GM18526 (cell line): ENCODE results near the gene MAP4K1.

ENCODE experiments used
- POLR2A ChIP-seq: IDR thresholded peaks from 3 replicates; pipeline ENCODE4 v1.6.1; 2011; ENCODE audit not compliant: insufficient read length; ENCODE audit errors: extremely low read depth

Gene MAP4K1

GRCh38 chr19:38564981-38565690, 52.6 kb downstream of the MAP4K1 start:
- TF ChIP-seq POLR2A: no peak

- no peak for TF ChIP-seq POLR2A
These were observed 54.3 kb downstream of the MAP4K1 start for GRCh38 chr19:38563475-38563874.

GRCh38 chr19:38562096-38562495, 55.7 kb downstream of the MAP4K1 start:
- TF ChIP-seq POLR2A: no peak

- no peak for TF ChIP-seq POLR2A
These were observed 56.1 kb downstream of the MAP4K1 start for GRCh38 chr19:38561658-38562057.

GRCh38 chr19:38561053-38561606, 56.6 kb downstream of the MAP4K1 start:
- TF ChIP-seq POLR2A: no peak

- no peak for TF ChIP-seq POLR2A
These were observed 58.0 kb downstream of the MAP4K1 start for GRCh38 chr19:38559428-38560401.

GRCh38 chr19:38557205-38557799, 60.5 kb downstream of the MAP4K1 start:
- no peak for TF ChIP-seq POLR2A

GRCh38 chr19:38556521-38557174, 61.1 kb downstream of the MAP4K1 start:
- TF ChIP-seq POLR2A: no peak

GRCh38 chr19:38555200-38555599, 62.6 kb downstream of the MAP4K1 start:
- no peak for TF ChIP-seq POLR2A

- no peak for TF ChIP-seq POLR2A
These were observed 63.0 kb downstream of the MAP4K1 start for GRCh38 chr19:38554676-38555141.

- no peak for TF ChIP-seq POLR2A
These were observed 66.3 kb downstream of the MAP4K1 start for GRCh38 chr19:38551450-38551813.

- TF ChIP-seq POLR2A: no peak
These were observed 67.4 kb downstream of the MAP4K1 start for GRCh38 chr19:38550376-38550775.

GRCh38 chr19:38549942-38550341, 67.8 kb downstream of the MAP4K1 start:
- TF ChIP-seq POLR2A: no peak

GRCh38 chr19:38549061-38549460, 68.7 kb downstream of the MAP4K1 start:
- TF ChIP-seq POLR2A: no peak

- TF ChIP-seq POLR2A: no peak
These were observed 70.3 kb downstream of the MAP4K1 start for GRCh38 chr19:38547421-38547820.
